GM10266 (cell line): ENCODE results near the gene CRYBG3.

Source experiments
- DNase-seq: peaks from one replicate; pipeline ENCODE4 v3.0.0; 2012; ENCODE audit errors: extremely low spot score
- TF ChIP-seq, protein P1 (sequence below): IDR thresholded peaks from 2 replicates; pipeline ENCODE4 v1.5.1; 2012; ENCODE audit warnings: mild to moderate bottlenecking, low read depth; ENCODE audit not compliant: control insufficient read depth, insufficient read depth; ENCODE audit errors: missing control alignments

CRYBG3 gene

DNA sequence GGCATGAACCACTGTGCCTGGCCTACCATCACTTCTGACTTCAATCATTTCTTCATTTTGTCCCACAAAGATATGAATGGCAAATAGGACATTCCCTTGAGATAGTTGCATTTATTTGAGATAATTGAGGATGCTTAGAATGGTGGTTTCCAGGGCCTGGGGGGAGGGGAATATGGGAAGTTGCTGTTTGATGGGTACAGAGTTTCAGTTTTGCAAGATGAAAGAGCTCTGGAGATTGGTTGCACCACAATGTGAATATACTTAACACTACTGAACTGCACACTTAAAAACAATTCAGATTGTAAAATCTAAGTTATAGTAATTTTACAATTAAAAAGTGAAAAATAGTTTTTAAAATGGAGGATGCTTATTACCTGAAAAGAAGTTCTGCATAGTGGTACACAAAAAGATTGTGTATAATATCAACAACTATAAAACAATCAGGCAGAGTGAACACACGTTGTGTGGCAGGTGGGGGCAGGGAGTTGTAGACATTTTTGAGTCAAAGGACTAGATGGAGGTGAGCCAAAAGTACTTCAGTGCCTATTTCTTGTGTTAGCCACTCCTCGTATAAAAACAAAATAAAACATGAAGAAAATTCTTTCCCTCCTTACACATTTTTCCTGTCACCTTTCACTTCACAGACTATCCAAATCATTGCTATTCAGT, 168.9 kb downstream of the CRYBG3 start:
- TF ChIP-seq, protein P1, sequence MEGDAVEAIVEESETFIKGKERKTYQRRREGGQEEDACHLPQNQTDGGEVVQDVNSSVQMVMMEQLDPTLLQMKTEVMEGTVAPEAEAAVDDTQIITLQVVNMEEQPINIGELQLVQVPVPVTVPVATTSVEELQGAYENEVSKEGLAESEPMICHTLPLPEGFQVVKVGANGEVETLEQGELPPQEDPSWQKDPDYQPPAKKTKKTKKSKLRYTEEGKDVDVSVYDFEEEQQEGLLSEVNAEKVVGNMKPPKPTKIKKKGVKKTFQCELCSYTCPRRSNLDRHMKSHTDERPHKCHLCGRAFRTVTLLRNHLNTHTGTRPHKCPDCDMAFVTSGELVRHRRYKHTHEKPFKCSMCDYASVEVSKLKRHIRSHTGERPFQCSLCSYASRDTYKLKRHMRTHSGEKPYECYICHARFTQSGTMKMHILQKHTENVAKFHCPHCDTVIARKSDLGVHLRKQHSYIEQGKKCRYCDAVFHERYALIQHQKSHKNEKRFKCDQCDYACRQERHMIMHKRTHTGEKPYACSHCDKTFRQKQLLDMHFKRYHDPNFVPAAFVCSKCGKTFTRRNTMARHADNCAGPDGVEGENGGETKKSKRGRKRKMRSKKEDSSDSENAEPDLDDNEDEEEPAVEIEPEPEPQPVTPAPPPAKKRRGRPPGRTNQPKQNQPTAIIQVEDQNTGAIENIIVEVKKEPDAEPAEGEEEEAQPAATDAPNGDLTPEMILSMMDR, result no peak
- DNase-seq, result no peak

DNA sequence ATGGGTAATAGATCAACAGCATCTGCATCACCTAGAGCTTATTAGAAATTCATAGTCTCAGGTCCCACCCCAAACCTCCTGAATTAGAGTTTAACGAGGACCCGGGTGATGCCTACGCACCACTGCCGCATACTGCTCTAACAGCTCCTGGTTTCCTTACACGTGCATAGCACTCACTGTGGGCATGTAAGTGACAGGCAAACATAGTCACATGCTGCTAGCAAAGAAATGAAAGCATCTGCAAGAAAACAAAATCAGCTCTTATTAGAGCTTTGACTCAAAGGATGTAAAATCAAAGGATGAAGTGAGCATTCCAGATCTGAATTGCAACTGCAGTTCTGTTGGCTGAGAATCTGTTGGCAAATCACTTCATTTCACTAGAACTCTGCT, 169.5 kb downstream of the CRYBG3 start:
- no peak for DNase-seq
- TF ChIP-seq, protein P1, result no peak

DNA sequence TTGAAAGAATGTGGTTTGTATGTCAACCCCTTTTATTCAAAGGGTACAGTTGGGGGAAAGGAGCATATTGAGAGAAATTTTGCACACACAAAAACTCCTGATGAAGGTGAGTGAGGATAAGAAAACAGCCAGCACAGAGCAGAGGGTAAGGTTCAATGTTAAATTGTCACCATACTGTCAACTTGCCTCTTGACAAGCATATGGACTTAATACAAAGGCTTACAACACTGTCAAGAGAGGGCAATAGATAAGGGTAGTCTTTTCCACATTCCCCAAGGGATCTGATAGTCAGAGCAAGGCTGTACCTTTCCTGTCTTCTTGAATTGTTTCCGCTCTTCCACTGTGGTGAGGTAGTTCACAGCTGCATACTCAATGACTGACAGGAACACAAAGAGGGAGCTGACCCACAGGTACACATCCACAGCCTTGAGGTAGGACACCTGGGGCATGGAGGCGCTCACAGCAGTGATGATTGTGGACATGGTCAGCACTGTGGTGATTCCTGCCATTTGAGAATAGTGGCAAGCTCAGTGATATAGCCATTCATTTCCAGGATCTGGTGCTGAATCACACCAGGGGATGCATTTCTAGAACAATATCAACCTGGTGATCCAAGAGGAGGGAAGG, 170.8 kb downstream of the CRYBG3 start:
- no peak for DNase-seq
- TF ChIP-seq, protein P1, result no peak

DNA sequence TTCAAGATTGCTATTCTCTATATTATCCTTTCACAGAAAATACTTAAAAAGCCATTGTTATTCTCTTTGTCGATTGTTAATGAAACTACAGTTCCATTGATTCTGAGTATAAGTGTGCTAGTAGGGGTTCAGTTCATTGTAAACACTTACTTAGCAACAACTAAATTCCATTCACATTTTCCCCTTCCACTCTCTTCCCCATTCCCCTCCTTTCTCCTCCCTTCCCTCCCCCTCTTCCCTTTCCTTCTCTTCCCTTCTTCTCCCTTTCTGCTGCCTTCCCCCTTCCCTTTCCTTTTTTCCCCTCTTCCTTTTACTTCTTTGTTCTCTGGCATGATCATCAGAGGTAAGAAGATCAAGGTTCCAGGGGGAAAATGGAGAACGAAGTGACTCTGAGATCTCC, 171.7 kb downstream of the CRYBG3 start:
- TF ChIP-seq, protein P1, result no peak
- DNase-seq, result no peak

DNA sequence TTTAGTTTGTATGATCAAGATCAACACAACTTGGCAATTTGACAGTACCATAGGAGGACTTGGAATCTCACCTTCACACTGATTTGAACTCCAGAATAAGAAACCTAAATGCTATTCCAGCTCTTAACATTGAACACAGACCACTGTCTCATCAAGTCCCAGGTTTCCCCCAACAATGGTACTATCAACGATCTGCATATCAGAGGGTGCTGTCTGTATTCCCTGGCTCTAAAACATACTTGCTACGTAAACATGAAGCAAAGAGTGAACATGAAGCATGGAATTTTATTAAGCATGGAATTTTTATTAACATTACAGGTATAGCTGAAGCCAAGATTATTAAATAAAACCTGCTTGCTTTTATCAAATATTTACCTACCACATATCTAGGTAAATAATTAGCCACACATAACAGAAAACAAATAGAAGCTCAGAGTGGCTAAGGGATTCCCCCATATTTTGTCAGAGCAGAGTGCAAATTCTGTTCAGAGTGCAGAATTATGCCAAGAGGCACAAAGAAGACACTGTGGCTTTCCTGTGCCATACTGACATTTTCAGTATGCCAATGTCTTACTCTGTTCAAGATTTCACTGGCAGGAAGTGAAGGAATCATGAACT, 172.6 kb downstream of the CRYBG3 start:
- TF ChIP-seq, protein P1, result no peak
- DNase-seq, result no peak
